ENCODE results near the gene AMT.

AMT gene

GRCh38 chr3:49422379-49423248, at the start of gene AMT:
Gene AMT, minus strand, starts transcription at chr3:49422473. Its CDS starts 23 bp downstream, at chr3:49422450.
- DNase-seq = no peak

GRCh38 chr3:49470714-49471420, 48.6 kb upstream of the AMT start:
- DNase-seq = no peak

- peak; percentile 67 to 95 for DNase-seq
Observed at GRCh38 chr3:49469936-49470713, 47.9 kb upstream of the AMT start, which contains the start of gene DAG1. Gene DAG1, plus strand, starts transcription at chr3:49470267. Its CDS starts 40,268 bp downstream, at chr3:49510535.

GRCh38 chr3:49469037-49469935, 47.0 kb upstream of the AMT start:
- peak; percentile 29 to 37 for DNase-seq

GRCh38 chr3:49466085-49466484, 43.8 kb upstream of the AMT start:
- no peak for DNase-seq

GRCh38 chr3:49465270-49466034, 43.2 kb upstream of the AMT start:
- DNase-seq = no peak

- no peak for DNase-seq
Observed at GRCh38 chr3:49462222-49462621, 39.9 kb upstream of the AMT start.

- no peak for DNase-seq
Observed at GRCh38 chr3:49461443-49462171, 39.3 kb upstream of the AMT start.

GRCh38 chr3:49460956-49461355, 38.7 kb upstream of the AMT start:
- no peak for DNase-seq

- no peak for DNase-seq
Observed at GRCh38 chr3:49460188-49460890, 38.1 kb upstream of the AMT start.

- DNase-seq = no peak
Observed at GRCh38 chr3:49456466-49456865, 34.2 kb upstream of the AMT start.

GRCh38 chr3:49454898-49455681, 32.8 kb upstream of the AMT start:
- DNase-seq = no peak

- DNase-seq = no peak
Observed at GRCh38 chr3:49454458-49454857, 32.2 kb upstream of the AMT start.

- no peak for DNase-seq
Observed at GRCh38 chr3:49453621-49454020, 31.3 kb upstream of the AMT start.

- DNase-seq = no peak
Observed at GRCh38 chr3:49445391-49445790, 23.1 kb upstream of the AMT start.

- no peak for DNase-seq
Observed at GRCh38 chr3:49434731-49435130, 12.5 kb upstream of the AMT start.

GRCh38 chr3:49428752-49429080, 6.4 kb upstream of the AMT start:
- no peak for DNase-seq

GRCh38 chr3:49427586-49427985, 5.3 kb upstream of the AMT start:
- no peak for DNase-seq

GRCh38 chr3:49424816-49425215, 2.5 kb upstream of the AMT start:
- DNase-seq = no peak

All from NCI-H446 (cell line).